Pancreas (tissue), 10 donors: ENCODE data around the gene KIF11. TPM values are rescaled to one million over a fixed set of nuclear protein-coding genes. Genes with fewer than 3 reads are reported as not detected.

Experiments
- ATAC-seq, 4 donors: fragments of 200-7000 bp; cut with Tn5 transposase; one replicate each; pipeline versions ENCODE4 v1.8.0 to v1.9.1; 2020; ENCODE audit warnings: mild to moderate bottlenecking in 4 of 4, moderate library complexity in 4 of 4
- DNase-seq, 6 donors: peaks; one replicate each; pipeline ENCODE4 v3.0.0-alpha.2; 2020
- FAIRE-seq: peaks from 2 replicates; lab custom pipeline; 2012; peaks lifted over from hg19 to GRCh38; lab: Jason Lieb, UNC
- H3K27ac ChIP-seq, 4 donors: fragments of 200-600 bp; sonication (generic); 1 replicate in 3 of 4; 2 replicates in 1 of 4; pipeline versions ENCODE4 v1.5.0 to v1.8.0; 2020
- H3K27me3 ChIP-seq, 4 donors: fragments of 200-600 bp; one replicate each; pipeline ENCODE4 v1.8.0; 2021
- H3K36me3 ChIP-seq, 3 donors: fragments of 200-600 bp; sonication (generic) in 1 of 3; one replicate each; pipeline versions ENCODE4 v1.5.0 to v1.8.0; 2020 to 2021
- H3K4me1 ChIP-seq, 3 donors: fragments of 200-600 bp; one replicate each; pipeline ENCODE4 v1.8.0; 2021
- H3K4me3 ChIP-seq, 4 donors: fragments of 200-600 bp; sonication (generic) in 2 of 4; one replicate each; pipeline versions ENCODE4 v1.5.0 to v1.8.0; 2020 to 2021
- H3K9me3 ChIP-seq, 4 donors: fragments of 200-600 bp; one replicate each; pipeline ENCODE4 v1.8.0; 2021
- CTCF ChIP-seq, 4 donors: fragments of 200-600 bp; sonication (generic) in 3 of 4; IDR thresholded peaks; one replicate each; pipeline versions ENCODE4 v1.5.0 to v1.8.0; 2021; ENCODE audit warnings: antibody characterized with exemption in 4 of 4
- WGBS, 2 donors: extraction: QIAGEN DNeasy Blood & Tissue Kit; methylation state at CpG; one replicate each; pipeline ENCODE4 v1.1.7; 2013; 5-methylcytosine and 5-hydroxymethylcytosine counted together
- intact Hi-C, 3 donors: fragments of 100-400 bp; cut with DNase I; formaldehyde crosslinking; loops; one replicate each; pipeline versions ENCODE4 v1.11.1 to v1.14.2; 2022
- polyA plus RNA-seq, 2 donors: library from polyadenylated mRNA; stranded (reverse); fragments of 200-250 nt; gene quantifications; one replicate each; pipeline ENCODE4 v1.2.3, GENCODE V29; 2013
- total RNA-seq, 6 donors: library from RNA; stranded (reverse); fragmentation: NEBNext Ultra II Directional in 4 of 6; extraction: Animal tissue kit (Norgen Biotek cat#: 25700) in 4 of 6; gene quantifications; one replicate each; pipeline versions ENCODE4 v1.2.1 to v1.2.4, GENCODE V29; 2021 to 2023
- donor health status: healthy with polysubstance abuse.
- donor health status: DM: no; HTN: no; CAD: no; lungs with moderate emphysema.
- donor health status: DM: no; HTN: no; CAD: no.
- donor health status: control.
- donor health status: control.
- donor health status: Bipolar disorder and iron deficiency.
- donor health status: DM: yes; HTN: yes; CAD: no.
- donor health status: DM: no; HTN: no; CAD: no.
- donor health status: DM: no; HTN: no; CAD: no.
- donor health status: DM: yes; HTN: yes; CAD: no.

Gene KIF11
- total and polyA plus RNA-seq, 8 donors: 0.19 to 1.1 (median 0.41) TPM

DNA sequence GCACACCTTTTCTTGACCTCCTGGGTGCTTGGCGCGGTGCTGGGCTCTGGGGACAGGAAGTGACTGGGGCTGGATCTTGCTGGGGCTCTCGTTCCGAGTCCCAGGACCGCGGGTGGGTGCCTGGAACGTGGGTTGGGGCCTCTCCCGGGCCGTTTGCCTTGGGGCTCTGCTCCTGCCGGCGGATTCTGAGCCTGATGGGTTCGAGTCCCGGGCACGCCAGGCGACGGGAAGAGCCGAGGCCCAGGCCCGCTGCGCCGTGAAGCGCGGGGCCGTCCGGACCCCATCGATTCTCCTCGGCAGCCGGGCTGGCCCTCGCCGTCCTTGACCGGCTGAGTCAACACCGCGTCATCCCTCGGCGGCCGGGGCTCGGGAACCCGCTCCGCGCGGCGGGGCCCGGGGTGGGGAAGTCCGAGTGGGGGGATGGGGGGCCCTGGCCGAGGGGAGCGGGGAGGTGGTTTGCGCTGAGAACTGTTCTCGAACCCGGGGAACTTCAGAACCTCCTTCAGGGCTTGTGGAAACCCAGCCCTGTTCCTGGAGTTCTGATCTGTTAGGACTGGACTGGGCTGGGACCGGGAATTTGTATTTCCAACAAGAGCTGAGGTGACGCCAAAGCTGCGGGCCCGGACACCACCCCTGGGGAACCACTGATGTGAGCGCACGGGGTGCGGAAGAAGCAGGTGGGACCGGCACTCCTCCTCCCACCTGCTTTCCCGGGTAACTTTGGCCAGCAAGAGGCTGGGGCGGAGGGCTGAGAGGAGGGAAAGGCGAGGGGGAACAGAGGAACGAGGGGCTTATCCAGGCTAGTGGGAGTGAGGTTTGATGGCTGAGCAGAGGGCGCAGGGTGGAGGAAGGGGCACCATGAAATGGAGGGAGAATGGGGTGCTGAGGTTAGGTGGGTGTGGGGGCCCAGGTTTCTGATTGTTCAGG is 103.0 kb downstream of the KIF11 start:
- DNase-seq (peak; percentile 40 to 82 (median 62)), ATAC-seq (peak; percentile 47 to 61 (median 54)), FAIRE-seq (no peak)
- Histone ChIP-seq H3K4me1 (peaks cover 13 to 45% (median 24%) of the 10 kb centered on the region in 3 donors), H3K36me3 (peaks cover 0 to 4% (median 0%) of the 10 kb centered on the region in 3 donors), H3K9me3 (no peaks in the 10 kb centered on the region), H3K27ac (peak overlapping the region; percentile 44 to 79 (median 72)), H3K27me3 (no peaks in the 10 kb centered on the region), H3K4me3 (peak overlapping the region in 3 of 4 donors; percentile 16 to 38 (median 34))
- intact Hi-C loops: no loop called here
- WGBS, 2 donors: 27 to 30% methylated on average over 61 of the region's 61 CpGs
- TF ChIP-seq CTCF (IDR thresholded peaks at IDR 0.05): no peak

DNA sequence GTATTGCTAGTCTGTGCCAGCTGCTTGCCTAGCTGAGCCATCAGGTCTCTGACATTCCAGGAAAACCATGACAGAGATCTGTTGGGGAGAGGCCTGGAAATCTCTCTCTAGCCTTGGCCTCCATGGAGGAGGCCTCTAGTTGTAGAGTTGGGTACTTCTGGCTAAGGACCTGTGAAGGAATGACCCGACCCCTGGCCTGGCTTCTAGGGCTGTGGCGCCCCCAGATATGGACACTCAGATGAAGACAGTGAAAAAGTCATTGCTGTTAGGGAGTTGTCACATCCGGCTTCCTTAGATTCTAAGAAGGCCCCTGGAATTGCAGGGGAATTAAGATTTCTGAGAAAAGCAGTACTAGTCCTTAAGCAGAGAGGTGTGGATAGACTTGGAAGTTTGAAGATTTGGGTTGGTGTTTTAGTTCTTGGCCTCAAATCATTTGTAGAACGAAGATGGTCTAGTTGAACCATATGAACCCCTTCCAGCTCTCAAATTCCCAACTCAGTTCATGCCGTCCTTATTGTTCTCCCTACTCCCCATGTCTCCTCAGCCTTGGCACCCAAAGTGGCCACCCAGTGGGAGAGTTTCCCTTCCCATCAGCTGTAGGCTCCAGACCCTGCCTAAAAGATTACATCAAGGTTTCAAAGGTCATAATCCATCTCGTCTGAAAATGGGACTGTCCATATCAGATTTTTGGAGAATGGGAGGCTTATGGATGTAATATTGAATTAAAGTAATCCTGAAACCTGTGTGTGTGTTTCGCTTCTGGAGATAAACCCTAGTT is 103.9 kb downstream of the KIF11 start:
- intact Hi-C loops: no loop called here
- 47 to 49% methylated on average over 7 of the region's 7 CpGs for WGBS, 2 donors
- Histone ChIP-seq H3K36me3 (peaks cover 0 to 4% (median 0%) of the 10 kb centered on the region in 3 donors), H3K4me3 (peak overlapping the region in 1 of 4 donors; percentile 34), H3K9me3 (no peaks in the 10 kb centered on the region), H3K4me1 (peaks cover 13 to 45% (median 24%) of the 10 kb centered on the region in 3 donors), H3K27me3 (no peaks in the 10 kb centered on the region), H3K27ac (peak overlapping the region; percentile 44 to 79 (median 72))
- peak in 1 of 6 donors; percentile 30 for DNase-seq
- no peak for FAIRE-seq
- no peak for TF ChIP-seq CTCF (IDR thresholded peaks at IDR 0.05)
- ATAC-seq: peak; percentile 14 to 28 (median 18)

DNA sequence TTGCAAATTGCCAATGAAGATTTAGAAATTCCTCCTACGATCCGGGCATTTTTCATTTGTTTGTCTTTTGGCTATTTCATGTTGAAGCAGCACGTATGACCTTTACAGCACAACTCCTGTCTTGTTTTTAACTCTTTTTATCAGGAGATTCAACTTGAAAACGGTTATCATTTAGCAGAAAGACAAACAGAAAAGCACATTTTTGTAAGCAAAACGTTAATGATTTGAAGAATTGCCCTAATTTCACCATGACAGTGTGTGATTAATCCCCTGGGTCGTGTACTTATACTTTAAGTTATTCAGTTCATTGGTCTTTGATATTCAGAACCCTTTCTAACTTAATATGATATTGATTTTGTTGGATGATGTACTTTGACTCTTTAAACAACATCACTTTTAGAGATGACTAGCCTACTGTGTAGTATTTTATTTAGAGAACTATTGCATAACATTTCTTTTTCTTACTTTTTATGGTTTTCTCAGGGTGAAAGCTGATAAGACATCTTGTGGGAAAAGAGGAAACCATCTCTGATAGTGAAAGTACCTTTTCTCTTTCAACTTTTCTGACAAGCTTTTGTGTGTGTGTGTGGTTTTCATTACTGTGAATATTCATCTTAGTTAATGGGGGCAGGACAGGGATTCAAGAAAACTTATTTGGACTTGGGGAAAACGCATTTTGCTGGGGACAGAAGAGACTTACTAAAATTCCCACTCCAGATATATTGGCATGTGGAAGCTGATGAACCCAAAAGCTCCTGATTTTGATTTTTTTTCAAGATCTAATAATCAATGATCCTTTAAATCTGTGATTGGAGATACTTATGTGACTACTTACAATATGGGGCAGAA is 105.0 kb downstream of the KIF11 start:
- intact Hi-C loops: no loop called here
- H3K36me3 ChIP-seq: peaks cover 0 to 3% (median 0%) of the 10 kb centered on the region in 3 donors
- WGBS, 2 donors: 16 to 19% methylated on average over 7 of the region's 7 CpGs
- no peaks in the 10 kb centered on the region for H3K27me3 ChIP-seq
- peaks cover 10 to 45% (median 21%) of the 10 kb centered on the region in 3 donors for H3K4me1 ChIP-seq
- H3K4me3 ChIP-seq: no peak overlapping the region
- ATAC-seq (peak; percentile 36 to 67 (median 46)), FAIRE-seq (peak; percentile 82), DNase-seq (no peak)
- no peaks in the 10 kb centered on the region for H3K9me3 ChIP-seq
- peak overlapping the region in 3 of 4 donors; percentile 69 to 79 (median 75) for H3K27ac ChIP-seq
- no peak for TF ChIP-seq CTCF (IDR thresholded peaks at IDR 0.05)

DNA sequence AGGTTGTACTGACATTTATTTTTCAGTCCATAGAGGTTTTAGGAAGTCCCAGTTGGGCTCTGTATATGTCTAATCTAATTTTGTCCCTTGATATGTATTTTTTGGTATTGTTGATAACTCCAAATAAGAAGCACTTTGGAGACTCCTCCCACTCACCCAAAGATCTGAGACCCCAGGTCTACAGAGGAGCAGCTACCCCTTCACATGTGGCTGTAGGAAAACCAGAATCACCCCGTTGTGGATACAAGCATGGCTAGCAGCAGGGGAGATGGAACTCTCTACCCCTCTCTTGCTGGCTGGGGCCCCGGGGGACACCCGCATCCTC is 106.2 kb downstream of the KIF11 start:
- Histone ChIP-seq H3K4me3 (peak overlapping the region in 2 of 4 donors; percentile 18 to 29), H3K9me3 (no peaks in the 10 kb centered on the region), H3K27me3 (no peaks in the 10 kb centered on the region), H3K4me1 (peaks cover 10 to 36% (median 14%) of the 10 kb centered on the region in 3 donors), H3K27ac (no peak overlapping the region), H3K36me3 (no peaks in the 10 kb centered on the region)
- TF ChIP-seq CTCF (IDR thresholded peaks at IDR 0.05): no peak
- ATAC-seq (no peak), FAIRE-seq (no peak), DNase-seq (no peak)
- WGBS, 2 donors: 59 to 82% methylated on average over 3 of the region's 3 CpGs
- intact Hi-C loops: no loop called here
